Stimulated activated CD4-positive, alpha-beta T cell treated with anti-CD3 and anti-CD28 coated beads, Interleukin-15, amount 100 ng/mL, for 24 hours (primary cell): ENCODE measurements around the gene SULT1C4.
"Not testable (repeated sequence)": the region's sequence is repeated elsewhere in the genome, so short reads cannot be mapped to it uniquely, and the experiment has no call there.

Experiments
- DNase-seq: peaks from one replicate; pipeline ENCODE4 v3.0.0-alpha.2; 2020

The SULT1C4 gene

GRCh38 chr2:108414945-108415344 lies 37.2 kb downstream of the SULT1C4 start:
- DNase-seq: no peak

GRCh38 chr2:108417254-108417653 lies 39.5 kb downstream of the SULT1C4 start:
- DNase-seq: no peak

- no peak for DNase-seq
Measured at GRCh38 chr2:108418416-108418815, 40.7 kb downstream of the SULT1C4 start.

GRCh38 chr2:108423067-108423466 lies 45.3 kb downstream of the SULT1C4 start:
- DNase-seq: no peak

GRCh38 chr2:108423502-108424251 lies 45.9 kb downstream of the SULT1C4 start:
- DNase-seq: no peak

- DNase-seq: no peak
Measured at GRCh38 chr2:108428286-108429009, 50.7 kb downstream of the SULT1C4 start.

- not testable (repeated sequence) for DNase-seq
Measured at GRCh38 chr2:108435578-108435977, 57.8 kb downstream of the SULT1C4 start.

GRCh38 chr2:108436976-108437375 lies 59.2 kb downstream of the SULT1C4 start:
- DNase-seq: no peak
